Measurements from ENCODE around the gene SWI5.
"Not testable (repeated sequence)": the region's sequence is repeated elsewhere in the genome, so short reads cannot be mapped to it uniquely, and the experiment has no call there.

The SWI5 gene

DNA sequence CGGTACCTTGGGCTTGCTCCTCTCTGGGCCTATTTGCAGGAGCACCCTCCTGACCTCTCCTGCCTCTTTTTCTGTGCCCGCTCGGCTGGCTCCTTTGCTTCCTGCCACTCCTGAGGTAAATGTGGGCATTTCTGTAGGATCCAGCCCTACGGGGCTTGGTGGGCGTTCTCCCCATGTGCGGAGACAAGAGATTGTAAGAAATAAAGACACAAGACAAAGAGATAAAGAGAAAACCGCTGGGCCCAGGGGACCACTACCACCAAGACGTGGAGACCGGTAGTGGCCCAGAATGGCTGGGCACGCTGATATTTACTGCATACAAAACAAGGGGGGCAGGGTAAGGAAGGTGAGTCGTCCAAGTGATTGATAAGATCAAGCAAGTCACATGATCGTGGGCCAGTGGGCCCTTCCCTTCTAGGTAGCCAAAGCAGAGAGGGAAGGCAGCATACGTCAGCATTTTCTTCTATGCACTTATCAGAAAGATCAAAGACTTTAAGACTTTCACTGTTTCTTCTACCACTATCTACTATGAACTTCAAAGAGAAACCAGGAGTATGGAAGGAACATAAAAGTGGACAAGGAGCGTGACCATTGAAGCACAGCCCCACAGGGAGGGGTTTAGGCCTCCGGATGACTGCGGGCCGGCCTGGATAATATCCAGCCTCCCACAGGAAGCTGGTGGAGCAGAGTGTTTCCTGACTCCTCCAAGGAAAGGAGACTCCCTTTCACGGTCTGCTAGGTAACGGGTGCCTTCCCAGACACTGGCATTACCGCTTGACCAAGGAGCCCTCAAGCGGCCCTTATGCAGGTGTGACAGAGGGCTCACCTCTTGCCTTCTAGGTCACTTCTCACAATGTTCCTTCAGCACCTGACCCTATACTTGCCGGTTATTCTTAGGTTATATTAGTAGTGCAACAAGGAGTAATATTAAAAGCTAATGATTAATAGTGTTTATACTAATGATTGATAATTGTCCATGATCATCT, 3.3 kb downstream of the SWI5 start:
- DNase-seq (ENCODE audit: low spot score); H3K27me3 Mint-ChIP-seq (ENCODE audit: low read depth); H3K27ac Mint-ChIP-seq; H3K4me3 Mint-ChIP-seq; H3K36me3 Mint-ChIP-seq (ENCODE audit: low read depth); H3K9me3 Mint-ChIP-seq: not testable (repeated sequence)
- H3K4me1 Mint-ChIP-seq (ENCODE audit: low read depth): peaks cover 32% of the 10 kb centered on the region

GRCh38 chr9:128280084-128280622, 4.1 kb downstream of the SWI5 start:
- peaks cover 2% of the 10 kb centered on the region for H3K27me3 Mint-ChIP-seq (ENCODE audit: low read depth)

GRCh38 chr9:128282500-128282899, 6.4 kb downstream of the SWI5 start:
- Mint-ChIP-seq H3K4me3 (no peak overlapping the region), H3K36me3 (ENCODE audit: low read depth) (peaks cover 4% of the 10 kb centered on the region), H3K4me1 (ENCODE audit: low read depth) (peaks cover 13% of the 10 kb centered on the region), H3K27me3 (ENCODE audit: low read depth) (no peaks in the 10 kb centered on the region), H3K9me3 (no peaks in the 10 kb centered on the region), H3K27ac (no peak overlapping the region)
- no peak for DNase-seq (ENCODE audit: low spot score)

More at GRCh38 chr9:128280084-128280622, 4.1 kb downstream of the SWI5 start:
- DNase-seq (ENCODE audit: low spot score): no peak
- H3K4me1 Mint-ChIP-seq (ENCODE audit: low read depth): peaks cover 26% of the 10 kb centered on the region
- H3K36me3 Mint-ChIP-seq (ENCODE audit: low read depth): peaks cover 4% of the 10 kb centered on the region
- no peaks in the 10 kb centered on the region for H3K9me3 Mint-ChIP-seq
- H3K27ac Mint-ChIP-seq: peak overlapping the region; percentile 68
- H3K4me3 Mint-ChIP-seq: no peak overlapping the region

- Mint-ChIP-seq H3K9me3 (no peaks in the 10 kb centered on the region), H3K4me3 (no peak overlapping the region), H3K27me3 (ENCODE audit: low read depth) (no peaks in the 10 kb centered on the region), H3K4me1 (ENCODE audit: low read depth) (peaks cover 2% of the 10 kb centered on the region), H3K36me3 (ENCODE audit: low read depth) (peaks cover 3% of the 10 kb centered on the region), H3K27ac (no peak overlapping the region)
- DNase-seq (ENCODE audit: low spot score): no peak
Measured at GRCh38 chr9:128285033-128285784, 9.1 kb downstream of the SWI5 start.

DNA sequence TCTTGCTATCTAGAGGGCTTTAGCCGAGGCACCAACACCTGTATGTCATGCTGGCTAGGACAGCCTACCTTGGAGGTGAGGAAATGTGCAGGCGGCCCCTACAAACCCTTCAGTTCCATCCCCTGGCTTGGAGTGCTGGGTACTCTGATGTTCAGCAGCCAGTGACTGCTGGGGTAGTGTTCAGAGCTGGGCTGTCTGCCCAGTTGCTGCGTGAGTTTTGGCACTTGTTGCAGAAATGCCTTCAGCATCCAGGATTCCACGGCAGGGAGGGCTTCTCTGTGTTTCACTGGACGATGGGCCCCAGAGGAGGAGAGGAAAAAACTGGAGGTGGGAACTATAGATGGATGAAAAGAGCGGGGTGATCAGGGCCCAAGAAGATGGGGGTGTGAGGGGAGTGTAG, 10.4 kb downstream of the SWI5 start:
- Mint-ChIP-seq H3K36me3 (ENCODE audit: low read depth) (peaks cover 2% of the 10 kb centered on the region), H3K27me3 (ENCODE audit: low read depth) (no peaks in the 10 kb centered on the region), H3K4me1 (ENCODE audit: low read depth) (no peaks in the 10 kb centered on the region), H3K4me3 (no peak overlapping the region), H3K27ac (no peak overlapping the region), H3K9me3 (no peaks in the 10 kb centered on the region)
- no peak for DNase-seq (ENCODE audit: low spot score)

- Mint-ChIP-seq H3K4me1 (ENCODE audit: low read depth) (no peaks in the 10 kb centered on the region), H3K36me3 (ENCODE audit: low read depth) (peaks cover 2% of the 10 kb centered on the region), H3K9me3 (no peaks in the 10 kb centered on the region), H3K27ac (no peak overlapping the region), H3K4me3 (no peak overlapping the region), H3K27me3 (ENCODE audit: low read depth) (no peaks in the 10 kb centered on the region)
- no peak for DNase-seq (ENCODE audit: low spot score)
Measured at GRCh38 chr9:128288273-128289004, 12.4 kb downstream of the SWI5 start.

DNA sequence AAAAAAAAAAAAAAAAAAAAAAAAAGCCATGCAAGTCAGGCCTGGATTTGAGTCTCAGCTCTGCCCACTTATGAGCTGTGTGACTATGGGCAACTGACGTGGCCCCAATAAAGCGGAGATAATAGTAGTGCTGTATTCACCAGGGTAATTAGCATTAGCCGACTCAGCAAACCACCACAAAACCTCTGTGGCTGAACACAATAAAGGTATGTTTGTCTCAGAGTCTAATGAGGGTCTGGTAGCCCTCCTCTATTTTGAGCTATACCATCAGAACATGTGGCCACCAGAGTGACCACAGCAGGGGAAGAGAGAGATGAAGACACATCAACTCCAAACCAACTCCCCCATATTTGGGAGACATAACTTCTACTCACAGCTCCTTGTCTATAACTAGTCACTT, 15.9 kb downstream of the SWI5 start:
- Mint-ChIP-seq H3K27me3 (ENCODE audit: low read depth) (no peaks in the 10 kb centered on the region), H3K27ac (no peak overlapping the region), H3K4me1 (ENCODE audit: low read depth) (peaks cover 3% of the 10 kb centered on the region), H3K36me3 (ENCODE audit: low read depth) (peaks cover 2% of the 10 kb centered on the region), H3K4me3 (no peak overlapping the region), H3K9me3 (no peaks in the 10 kb centered on the region)
- DNase-seq (ENCODE audit: low spot score): no peak

GRCh38 chr9:128293091-128293490, 17.0 kb downstream of the SWI5 start:
- peaks cover 3% of the 10 kb centered on the region for H3K4me1 Mint-ChIP-seq (ENCODE audit: low read depth)
- no peak for DNase-seq (ENCODE audit: low spot score)
- H3K27ac Mint-ChIP-seq: no peak overlapping the region
- peaks cover 2% of the 10 kb centered on the region for H3K36me3 Mint-ChIP-seq (ENCODE audit: low read depth)
- H3K4me3 Mint-ChIP-seq: no peak overlapping the region
- no peaks in the 10 kb centered on the region for H3K27me3 Mint-ChIP-seq (ENCODE audit: low read depth)
- no peaks in the 10 kb centered on the region for H3K9me3 Mint-ChIP-seq

DNA sequence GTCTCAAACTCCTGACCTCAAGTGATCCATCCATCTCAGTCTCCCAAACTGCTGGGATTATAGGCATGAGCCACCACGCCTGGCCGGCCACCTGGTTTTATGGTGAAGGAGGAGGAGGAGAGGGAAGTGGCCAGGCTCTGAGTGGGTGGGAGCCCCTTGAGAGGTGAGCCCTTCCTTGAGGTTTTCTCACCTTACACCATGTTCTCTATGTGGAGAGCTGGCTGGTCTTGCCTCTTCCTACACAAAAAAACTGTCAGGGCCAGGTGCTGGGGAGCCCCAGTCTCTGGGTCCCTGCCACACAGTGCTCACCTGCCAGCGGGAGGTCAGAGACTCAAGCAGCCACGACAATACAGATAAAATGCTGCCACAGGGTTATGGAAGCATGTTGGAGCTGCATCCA, 18.1 kb downstream of the SWI5 start:
- Mint-ChIP-seq H3K4me1 (ENCODE audit: low read depth) (peaks cover 3% of the 10 kb centered on the region), H3K36me3 (ENCODE audit: low read depth) (no peaks in the 10 kb centered on the region), H3K4me3 (no peak overlapping the region), H3K27ac (no peak overlapping the region), H3K27me3 (ENCODE audit: low read depth) (no peaks in the 10 kb centered on the region), H3K9me3 (no peaks in the 10 kb centered on the region)
- DNase-seq (ENCODE audit: low spot score): no peak

DNA sequence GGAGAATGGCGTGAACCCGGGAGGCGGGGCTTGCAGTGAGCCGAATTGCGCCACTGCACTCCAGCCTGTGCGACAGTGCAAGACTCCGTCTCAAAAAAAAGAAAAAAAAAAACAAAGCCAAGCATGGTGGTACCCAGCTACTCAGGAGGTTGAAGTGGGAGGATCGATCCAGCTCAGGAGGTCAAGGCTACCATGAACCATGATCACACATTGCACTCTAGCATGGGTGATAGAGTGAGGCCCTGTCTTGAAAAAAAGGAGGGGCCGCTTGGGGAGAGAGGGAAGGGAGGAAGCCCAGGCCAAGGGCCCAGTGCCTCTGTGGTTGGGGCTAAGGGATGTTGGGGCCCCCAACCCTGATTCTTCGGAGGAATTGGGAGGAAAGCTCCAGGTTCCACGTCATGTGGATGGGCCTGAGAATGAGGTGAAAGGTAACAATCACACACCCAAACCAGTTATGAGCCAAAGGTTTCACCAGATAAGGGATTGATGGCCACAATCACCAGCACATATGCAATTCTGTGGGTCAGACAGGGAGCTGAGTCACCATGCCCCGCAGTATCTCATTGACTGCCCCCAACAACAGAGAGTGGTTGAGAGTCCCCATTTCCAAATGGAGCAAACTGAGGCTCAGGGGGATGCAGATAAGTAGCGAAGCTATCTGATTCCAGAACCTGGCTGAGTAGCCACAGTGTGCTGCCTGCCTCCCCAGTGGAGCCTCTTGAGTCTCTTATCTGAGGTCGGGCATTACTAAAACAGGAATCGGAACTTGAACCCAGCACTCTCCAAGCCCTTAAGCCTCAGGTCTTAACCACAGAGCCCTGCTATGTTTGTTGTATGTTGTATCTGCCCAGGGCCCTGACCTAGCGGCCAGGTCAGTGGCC, 20.5 kb downstream of the SWI5 start:
- no peaks in the 10 kb centered on the region for H3K27me3 Mint-ChIP-seq (ENCODE audit: low read depth)
- no peaks in the 10 kb centered on the region for H3K9me3 Mint-ChIP-seq
- no peak for DNase-seq (ENCODE audit: low spot score)
- no peaks in the 10 kb centered on the region for H3K36me3 Mint-ChIP-seq (ENCODE audit: low read depth)
- H3K4me1 Mint-ChIP-seq (ENCODE audit: low read depth): peaks cover 3% of the 10 kb centered on the region
- H3K4me3 Mint-ChIP-seq: no peak overlapping the region
- no peak overlapping the region for H3K27ac Mint-ChIP-seq

- H3K27ac Mint-ChIP-seq: peak overlapping the region; percentile 31
- no peaks in the 10 kb centered on the region for H3K27me3 Mint-ChIP-seq (ENCODE audit: low read depth)
- no peak for DNase-seq (ENCODE audit: low spot score)
- H3K4me3 Mint-ChIP-seq: no peak overlapping the region
- H3K4me1 Mint-ChIP-seq (ENCODE audit: low read depth): peaks cover 3% of the 10 kb centered on the region
- no peaks in the 10 kb centered on the region for H3K9me3 Mint-ChIP-seq
- no peaks in the 10 kb centered on the region for H3K36me3 Mint-ChIP-seq (ENCODE audit: low read depth)
Measured at GRCh38 chr9:128297221-128297773, 21.2 kb downstream of the SWI5 start.

- Mint-ChIP-seq H3K4me1 (ENCODE audit: low read depth) (peaks cover 3% of the 10 kb centered on the region), H3K9me3 (no peaks in the 10 kb centered on the region), H3K4me3 (no peak overlapping the region), H3K27me3 (ENCODE audit: low read depth) (no peaks in the 10 kb centered on the region), H3K36me3 (ENCODE audit: low read depth) (no peaks in the 10 kb centered on the region), H3K27ac (no peak overlapping the region)
- DNase-seq (ENCODE audit: low spot score): no peak
Measured at GRCh38 chr9:128298535-128299482, 22.7 kb downstream of the SWI5 start.
